ENCODE measurements around the gene CACNA1H.

The CACNA1H gene

DNA sequence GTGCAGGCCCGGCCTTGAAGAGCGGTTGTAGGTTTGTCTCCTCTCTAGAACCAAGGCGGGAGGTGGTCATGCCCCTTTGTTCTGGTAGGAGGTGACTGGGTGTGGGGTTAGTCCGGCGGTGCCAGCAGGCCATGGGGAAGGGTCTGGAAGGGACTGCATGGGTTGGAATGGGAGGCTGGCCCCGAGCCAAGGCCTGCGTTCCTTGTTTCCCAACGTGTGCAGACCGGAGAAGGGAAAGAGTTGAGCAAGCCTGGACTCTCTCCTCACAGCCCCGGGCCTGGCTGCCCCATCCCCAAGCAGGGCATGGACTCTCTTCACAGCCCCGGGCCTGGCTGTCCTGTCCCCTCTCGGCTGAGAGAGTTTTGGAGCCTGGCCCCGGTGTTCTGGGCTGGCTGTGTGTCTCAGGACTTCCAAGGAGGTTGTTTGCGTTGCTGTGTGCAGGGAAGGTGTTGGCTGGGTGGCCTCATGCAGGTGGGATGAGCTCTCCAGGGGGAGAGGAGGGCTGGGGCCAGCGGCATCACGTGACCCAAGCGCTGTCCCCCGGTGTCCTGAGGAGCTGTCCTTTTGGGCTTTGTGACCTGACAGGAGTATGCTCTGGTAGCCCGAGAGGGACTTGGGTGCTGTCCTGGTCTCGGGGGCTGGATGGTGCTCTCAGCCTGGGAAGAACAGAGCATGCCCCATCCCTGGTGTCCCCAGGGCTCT, 2.6 kb downstream of the CACNA1H start:
- no peak for DNase-seq

DNA sequence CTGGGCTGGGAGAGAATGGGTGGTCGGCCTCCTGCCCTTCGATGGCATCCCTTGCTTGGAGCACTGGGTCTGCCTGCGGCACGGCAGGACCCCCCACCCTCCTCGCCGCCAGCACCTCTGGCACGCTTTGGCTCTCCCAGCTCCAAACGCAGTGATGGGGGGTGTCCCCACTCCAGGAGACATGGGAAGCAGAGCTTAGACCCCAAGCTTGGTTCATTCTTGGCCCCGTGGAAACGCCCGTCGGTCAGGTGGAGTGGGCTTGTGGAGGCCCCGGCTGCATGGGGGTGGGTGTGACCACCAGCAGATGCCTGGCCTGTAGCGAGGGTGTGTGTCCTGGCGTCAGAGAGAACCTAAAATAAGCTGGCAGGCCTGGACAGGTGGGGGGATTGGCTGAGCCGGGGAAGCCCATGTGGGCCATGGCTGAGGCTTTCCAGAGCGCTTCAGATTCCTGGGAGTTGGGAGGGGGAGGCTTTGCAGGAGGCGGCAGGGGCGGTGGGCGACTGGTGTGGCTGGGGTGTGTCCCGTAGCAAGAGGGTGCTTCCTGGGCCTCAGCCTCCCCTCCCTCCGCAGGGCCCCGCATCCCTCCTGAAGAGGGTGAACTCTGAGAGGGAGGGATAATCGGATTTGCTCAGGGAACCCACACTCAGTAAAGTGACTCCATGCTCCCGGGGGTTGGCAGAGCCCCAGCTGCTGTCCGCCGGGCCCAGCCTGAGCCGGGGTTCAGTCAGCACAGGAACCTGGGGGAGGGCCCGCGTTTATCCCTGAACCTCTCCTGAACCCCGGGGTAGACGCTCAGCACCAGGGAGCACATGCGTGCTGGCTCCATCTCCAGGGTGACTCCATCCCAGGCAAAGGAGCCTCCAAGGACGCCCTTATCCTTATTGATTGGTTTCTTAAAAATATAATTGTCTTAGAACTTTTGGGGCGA, 3.4 kb downstream of the CACNA1H start:
- intact Hi-C loops (cut with DNase I), result no loop called here
- DNase-seq, result peak in 30 of 42 donors; percentile 20 to 78 (median 54)

More for the DNA sequence above, 2.6 kb downstream of the CACNA1H start:
- intact Hi-C loops (cut with DNase I), result no loop called here

DNA sequence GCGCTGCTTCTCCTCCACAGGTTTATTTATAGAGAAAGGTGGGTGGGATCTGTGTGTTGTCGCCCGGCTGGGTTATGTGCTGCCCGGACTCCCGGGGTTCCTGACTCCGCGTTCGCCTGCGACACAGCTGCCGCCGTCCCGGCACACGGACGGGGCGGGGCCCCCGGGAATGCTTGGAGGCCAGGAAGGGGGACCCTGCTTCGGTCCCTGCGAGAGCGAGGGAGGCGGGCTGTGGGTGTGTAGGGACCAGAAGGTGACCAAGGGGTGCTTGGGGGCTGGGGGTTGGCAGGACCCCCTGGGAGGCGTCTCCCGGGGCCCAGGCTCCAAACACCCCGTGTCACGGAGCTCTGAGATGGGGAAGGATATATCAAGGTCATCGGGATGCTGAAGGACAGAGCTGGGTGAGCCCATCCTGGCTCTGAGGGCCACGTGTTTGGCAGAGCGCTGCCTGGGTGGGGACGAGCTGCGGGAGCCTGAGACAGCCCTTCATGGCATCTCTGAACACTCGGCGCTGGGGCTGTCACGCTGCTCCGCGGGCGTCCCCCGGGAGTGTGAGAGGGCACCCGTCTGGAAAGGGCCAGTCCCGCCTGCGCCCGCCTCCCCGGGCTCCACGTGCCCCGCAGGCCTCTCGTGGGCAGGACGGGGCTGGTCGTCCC, 4.2 kb downstream of the CACNA1H start:
- intact Hi-C loops (cut with DNase I), result no loop called here
- peak in 5 of 42 donors; percentile 27 to 68 (median 56) for DNase-seq

DNA sequence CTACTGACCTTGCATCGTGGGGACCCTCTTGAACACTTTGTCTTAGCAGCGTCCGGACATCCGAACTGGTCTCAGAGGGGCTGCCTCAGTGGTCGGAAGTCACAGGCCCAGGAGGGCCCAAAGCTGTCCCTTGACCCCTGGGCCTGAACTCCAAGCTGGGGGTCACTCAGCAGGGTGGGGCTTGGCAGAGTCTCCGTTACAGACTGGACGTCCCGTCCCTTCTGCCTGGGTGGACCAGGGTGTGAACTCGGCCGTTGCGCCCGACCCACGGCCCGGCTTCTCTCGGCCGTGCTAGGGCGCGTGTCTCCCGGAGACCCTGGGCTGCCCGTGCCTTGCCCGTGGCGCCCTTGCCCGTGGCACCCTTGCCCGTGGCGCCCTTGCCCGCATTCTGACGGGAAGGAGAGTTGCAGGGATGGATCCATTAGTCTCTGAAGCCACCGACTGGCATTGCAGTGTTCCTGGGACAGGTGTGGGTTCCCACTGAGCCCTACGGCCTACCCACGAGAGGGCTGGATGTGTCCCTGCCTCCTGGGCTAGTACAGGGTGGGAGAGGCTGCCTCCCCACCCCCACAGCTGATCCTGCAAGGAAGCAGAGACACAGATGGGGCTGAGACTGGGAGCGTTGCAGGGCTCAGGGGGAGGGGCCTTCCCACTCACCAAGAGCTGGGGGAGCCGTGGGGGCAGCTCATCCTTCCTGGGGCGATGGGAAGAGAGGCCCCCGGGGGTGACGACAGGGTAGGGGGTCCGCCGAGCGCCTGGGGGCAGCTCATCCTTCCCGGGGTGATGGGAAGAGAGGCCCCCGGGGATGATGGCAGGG, 4.9 kb downstream of the CACNA1H start:
- intact Hi-C loops (cut with DNase I), result no loop called here
- peak in 3 of 42 donors; percentile 48 to 50 (median 50) for DNase-seq

DNA sequence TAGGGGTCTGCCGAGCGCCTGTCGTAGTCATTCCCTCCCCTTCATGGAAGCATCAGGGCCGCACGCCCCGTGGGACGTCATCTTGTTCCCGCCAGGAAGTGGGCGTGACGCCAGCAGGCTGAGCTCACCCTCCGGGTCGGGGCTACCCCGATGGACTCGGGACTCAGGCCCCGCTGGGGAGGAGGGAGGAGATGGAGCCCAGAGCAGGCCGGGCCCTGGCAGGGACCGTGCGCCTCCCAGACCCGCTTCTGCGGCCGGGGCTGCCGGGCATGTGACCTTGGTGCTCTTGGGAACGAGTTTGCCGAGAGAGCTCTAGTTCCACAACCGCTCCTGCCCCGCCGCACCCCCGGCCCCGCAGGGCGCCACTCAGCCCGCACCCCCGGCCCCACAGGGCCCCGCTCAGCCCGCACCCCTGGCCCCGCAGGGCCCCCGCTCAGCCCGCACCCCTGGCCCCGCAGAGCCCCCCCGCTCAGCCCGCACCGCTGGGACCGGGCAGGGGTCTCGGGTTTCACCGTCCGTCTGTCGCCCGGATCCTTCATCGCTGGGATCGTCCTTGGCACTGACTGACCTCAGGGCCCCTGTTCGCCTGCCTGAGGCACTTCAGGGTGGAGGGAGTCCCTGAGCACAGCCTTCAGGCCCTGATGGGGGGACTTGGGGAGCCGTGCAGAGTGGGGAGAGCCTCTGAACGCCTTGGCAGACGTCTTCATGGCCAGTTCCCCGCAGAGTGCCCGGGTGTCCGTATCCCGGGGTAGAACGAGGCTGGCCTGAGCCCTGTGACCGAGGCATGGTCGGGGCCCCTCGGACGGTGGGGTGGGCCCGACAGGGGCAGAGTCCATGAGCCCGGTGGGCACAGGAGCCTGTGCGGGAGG, 5.8 kb downstream of the CACNA1H start:
- intact Hi-C loops (cut with DNase I), result no loop called here
- DNase-seq, result no peak

DNA sequence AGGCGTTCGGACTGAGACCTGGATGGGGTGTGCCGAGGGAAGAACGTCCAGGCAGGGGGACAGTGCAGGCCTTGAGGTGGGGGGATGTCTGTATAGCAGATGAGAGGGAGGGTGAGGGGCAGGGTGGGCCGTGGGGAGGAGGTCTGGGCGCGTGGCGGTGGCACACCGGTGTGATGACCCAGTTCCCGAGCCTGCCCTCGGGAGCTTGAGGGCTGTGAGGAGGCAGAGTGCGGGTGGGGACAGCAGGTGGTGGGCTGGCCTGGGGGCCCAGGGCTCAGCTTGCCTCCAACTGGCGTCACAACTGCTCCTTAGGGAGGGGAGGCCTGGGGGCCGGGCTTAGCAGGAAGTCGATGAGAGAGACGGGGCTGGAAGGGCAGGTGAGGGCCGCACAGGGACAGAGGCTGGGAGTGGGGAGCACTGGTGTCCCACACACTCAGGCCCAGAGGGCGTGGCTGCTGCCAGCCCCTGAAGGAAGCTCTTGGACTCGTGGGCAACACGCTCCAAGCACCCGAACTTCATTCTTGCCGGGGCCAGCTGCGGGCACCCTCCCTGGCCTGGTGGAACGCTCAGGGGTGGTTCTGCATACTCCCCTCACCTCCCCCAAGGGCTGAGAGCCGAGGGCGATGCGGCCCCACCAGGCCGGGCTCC, 6.5 kb downstream of the CACNA1H start:
- intact Hi-C loops (cut with DNase I), result no loop called here
- DNase-seq, result no peak

DNA sequence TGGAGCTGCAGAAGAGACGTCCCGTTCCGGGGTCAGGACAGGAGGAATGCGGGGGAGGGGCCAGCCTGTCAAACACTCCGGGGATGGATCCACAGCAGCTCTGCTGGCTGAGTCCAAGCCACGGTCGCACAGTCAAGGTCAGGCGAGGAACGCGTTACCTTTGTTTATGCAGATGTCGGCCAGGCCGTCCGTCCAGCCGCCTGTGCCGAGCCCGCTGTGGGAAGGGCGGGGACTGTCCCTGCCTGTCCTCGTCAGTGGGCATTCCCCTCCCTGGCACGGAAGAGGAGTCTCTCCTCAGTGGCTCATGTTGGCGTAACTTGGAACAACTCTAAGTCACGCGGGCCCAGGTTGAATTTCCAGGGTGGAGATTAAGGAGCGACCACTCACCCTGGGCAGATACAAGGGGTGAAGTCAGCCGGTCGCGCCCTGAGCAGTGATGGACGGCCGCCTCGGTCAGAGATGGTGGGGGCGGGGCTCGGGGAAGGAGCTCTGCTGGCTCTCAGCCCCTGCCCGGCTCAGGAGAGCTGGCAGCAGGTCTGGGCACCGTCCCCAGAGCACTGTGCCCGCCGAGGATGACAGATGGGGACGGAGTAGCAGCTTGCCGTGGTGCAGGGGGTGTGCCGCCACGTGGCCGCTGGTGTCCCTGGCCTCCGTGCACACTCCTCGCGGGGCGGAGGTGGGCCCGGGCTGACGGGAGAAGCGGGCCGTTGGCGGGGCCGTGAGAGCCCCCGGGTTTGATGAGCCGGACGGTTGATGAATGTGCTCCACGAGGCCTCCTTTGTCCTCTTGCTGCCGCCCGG, 7.3 kb downstream of the CACNA1H start:
- DNase-seq, result peak in 22 of 42 donors; percentile 31 to 80 (median 50)
- intact Hi-C loops (cut with DNase I), result no loop called here

DNA sequence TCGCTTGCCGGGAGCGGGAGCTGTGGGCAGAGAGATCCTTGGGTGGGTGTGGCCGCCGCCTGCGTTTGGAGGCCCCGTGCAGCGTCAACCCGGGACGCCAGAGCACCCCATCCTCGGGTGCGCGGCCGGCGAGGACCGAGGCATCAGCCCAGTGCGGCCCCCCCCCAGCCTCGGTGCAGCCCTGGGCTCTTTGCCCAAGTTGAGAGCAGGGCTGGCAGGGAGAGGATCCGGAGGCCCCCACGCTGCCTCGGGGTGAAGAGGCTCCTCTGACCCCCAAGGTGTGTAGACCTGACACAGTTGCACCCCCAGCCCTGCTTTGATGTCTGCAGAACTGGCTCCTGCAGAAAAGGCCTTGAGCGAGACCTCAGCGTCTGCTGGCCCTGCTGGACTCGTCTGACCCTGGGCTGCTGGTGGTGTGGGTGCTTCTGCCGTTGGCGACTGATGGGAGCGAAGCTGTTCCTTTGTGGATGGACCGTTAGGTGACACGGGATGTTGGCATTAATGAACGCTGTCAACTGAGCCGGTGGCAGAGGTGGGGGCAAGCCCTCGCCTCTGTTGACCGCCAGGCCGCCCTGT, 8.0 kb downstream of the CACNA1H start:
- intact Hi-C loops (cut with DNase I), result no loop called here
- no peak for DNase-seq

DNA sequence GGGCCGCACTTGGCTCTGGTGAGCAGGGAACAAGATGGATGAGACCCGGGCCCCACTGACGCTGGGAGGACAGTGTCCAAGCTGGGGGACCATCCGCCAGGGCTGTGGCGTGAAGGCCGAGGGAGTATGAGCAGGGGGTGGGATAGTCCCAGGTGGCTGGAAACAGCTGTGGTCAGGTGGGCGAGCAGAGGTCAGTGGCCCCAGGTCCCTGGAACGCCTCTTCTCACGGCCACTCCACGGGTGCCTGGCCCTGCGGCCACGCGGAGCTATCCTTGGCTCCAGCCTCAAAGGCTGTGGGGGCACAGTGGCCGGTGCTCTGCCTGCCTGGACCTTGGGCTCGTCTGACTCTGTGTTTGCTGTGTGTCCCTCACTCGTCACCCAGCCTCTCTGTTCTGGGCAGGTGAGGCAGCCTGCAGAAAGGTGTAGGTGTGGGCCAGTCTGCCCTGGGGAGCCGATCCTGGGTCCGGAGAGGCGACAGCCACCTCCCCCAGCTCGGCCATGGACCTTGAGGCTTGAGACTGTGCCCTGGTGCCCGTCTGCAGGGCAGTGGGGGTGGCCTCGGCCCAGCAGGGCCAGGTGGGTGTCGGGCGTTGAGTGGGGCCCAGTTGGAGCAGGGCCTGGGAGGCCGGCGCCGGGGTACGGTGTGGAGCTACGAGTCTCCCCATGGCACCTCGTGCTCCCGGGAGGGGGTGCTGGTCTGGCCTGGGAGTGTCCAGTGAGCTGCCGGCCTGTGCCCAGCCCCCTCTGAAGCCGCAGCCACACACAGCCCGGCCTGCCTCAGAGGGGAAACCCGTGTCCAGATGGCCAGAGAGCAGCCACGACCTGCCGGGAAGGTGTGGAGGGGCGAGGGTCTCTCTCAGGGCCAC, 10.0 kb downstream of the CACNA1H start:
- intact Hi-C loops (cut with DNase I), result no loop called here
- DNase-seq, result no peak

DNA sequence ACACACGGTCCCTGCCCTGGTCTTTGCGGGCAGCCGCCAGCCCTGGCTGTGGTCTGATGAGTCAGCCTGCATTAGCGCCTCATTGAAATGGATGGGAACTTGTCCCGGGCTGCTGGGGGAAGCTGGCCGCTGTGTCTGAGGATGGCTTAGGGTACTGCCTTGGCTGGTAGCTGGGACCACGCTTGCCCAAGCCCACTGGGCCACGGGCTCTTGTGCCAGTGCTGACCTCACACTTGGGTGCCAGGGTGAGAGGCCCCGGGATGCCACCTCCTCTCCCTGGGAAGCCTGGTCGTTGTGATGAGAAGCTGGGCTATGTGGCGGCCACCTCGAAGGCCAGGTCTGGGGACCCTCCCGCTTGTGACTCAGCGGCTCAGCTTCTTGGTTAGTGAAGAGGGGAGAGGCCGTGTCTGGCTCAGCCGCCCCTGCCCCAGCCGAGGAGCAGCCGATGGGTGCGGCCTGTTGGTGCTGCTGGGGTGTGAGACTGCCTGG, 10.7 kb downstream of the CACNA1H start:
- peak in 6 of 42 donors; percentile 31 to 72 (median 47) for DNase-seq
- intact Hi-C loops (cut with DNase I), result no loop called here

DNA sequence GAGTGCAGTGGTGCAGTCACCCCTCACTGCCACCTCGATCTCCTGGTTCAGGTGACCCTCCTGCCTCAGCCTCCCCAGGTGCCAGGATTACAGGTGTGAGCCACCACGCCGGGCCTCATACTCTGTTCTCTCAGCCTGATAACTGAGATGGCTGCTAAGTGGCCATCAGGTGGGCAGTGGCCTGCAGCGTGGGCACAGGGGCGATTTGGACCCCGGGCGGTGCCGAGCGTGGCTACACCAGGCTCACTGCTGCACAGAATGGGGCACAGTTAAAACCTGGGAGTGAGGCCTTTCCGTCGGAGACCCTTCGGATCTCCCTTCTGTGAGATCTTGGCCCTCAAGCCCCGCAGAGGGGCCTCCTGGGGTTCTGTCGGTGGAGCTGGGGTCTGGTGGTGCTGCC, 11.5 kb downstream of the CACNA1H start:
- intact Hi-C loops (cut with DNase I), result no loop called here
- DNase-seq, result no peak

DNA sequence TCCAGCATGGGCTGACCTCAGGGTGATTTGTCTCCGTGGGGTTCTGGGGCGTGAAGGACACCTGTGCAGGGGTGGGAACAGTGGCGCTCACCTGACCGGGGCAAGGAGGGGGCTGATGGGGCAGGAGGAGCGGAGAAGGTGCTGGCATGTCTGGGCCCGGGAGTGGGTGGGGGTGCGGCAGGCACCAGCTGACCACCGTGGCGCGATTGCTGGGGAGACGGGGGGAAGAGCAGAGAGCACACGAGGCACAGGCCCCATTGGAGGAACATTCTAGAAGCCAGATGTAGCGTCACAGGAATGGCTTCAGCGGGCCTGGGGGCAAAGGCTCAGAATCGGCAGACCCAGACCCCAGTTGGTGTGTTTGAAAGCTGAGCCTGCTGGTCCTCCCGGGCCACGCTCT, 12.1 kb downstream of the CACNA1H start:
- intact Hi-C loops (cut with DNase I), result no loop called here
- no peak for DNase-seq

DNA sequence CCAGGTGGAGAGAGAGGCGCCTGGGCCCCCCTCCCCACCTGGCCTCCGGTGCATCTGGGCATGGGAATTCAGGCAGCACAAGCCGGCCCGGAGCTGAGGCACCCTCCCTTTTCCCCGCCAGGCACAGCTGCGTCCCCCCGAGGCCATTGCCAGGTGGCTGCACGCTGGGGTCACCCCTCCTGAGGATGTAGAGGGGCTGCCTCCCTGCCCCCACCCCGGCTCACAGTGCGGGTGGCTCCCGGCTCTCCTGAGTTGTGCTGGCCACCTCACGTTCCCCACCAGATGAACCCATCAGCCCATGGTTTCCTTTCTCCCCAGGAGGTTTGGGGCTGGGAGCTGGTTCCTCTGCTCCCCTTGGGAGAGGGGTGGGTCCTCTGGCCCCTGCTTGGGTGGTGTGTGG, 12.6 kb downstream of the CACNA1H start:
- intact Hi-C loops (cut with DNase I), result no loop called here
- no peak for DNase-seq

DNA sequence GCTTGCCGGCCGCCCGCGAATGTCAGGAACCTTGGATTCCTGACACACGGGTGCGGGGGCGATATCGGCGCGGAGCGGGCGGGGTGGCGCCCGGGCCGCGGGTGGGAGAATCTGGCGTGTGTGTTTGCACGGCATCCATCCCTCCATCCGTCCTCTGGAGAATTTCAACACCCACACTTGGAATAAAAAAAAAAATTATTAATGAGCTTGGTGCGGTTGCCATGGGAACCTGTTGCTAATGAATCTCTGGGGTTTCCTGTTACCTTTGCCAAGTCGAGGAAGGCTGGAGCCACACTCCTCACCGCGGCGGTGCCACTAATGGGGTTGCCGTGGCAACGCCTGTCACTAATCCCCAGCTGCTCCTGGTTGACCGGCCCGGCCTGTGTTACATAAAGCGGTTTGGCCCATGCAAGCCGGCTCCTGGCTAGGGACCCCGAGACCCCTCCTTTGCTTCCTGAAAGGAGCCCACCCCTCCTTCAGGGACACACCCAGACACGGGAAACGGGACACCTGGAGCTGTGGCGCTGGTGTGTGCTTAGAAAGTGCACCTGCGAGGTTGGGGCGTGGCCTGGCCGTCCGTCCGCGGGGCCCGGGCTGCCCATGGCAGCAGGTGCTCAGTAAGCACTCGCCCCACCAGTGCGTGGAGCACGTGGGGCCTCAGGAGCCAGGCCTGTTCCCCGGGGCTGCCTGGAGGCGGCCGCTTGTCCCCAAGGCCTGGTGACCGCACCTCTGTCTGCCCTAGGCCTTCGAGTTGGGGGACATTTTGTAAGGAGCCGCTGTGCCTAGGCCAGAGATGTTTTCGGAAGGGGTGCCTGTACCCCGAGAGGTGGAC, 14.6 kb downstream of the CACNA1H start:
- intact Hi-C loops (cut with DNase I), result no loop called here
- peak; percentile 46 to 93 (median 75) for DNase-seq

Data from head of caudate nucleus (tissue), 42 donors.